Smooth muscle cell (in vitro differentiated cells): ENCODE measurements around the gene FRAS1. TPM values are rescaled to one million over a fixed set of nuclear protein-coding genes. Genes with fewer than 3 reads are reported as not detected.

Experiments used
- DNase-seq: peaks from one replicate; lab custom pipeline; 2025; ENCODE audit not compliant: unreplicated experiment; lab: John Stamatoyannopoulos, UW
- H2AFZ ChIP-seq: fragments of 200-600 bp; sonication (generic); 2 replicates; pipeline ENCODE4 v1.6.0; 2016; ENCODE audit warnings: antibody characterized with exemption, low read depth, mild to moderate bottlenecking
- H3F3A ChIP-seq: fragments of 200-600 bp; sonication (generic); 2 replicates; pipeline ENCODE4 v1.6.0; 2017; ENCODE audit warnings: antibody characterized with exemption, low read depth
- H3K27ac ChIP-seq: fragments of 200-600 bp; sonication (generic); 2 replicates; pipeline ENCODE4 v1.5.1; 2016; ENCODE audit warnings: low read depth, mild to moderate bottlenecking
- H3K27me3 ChIP-seq: fragments of 200-600 bp; sonication (generic); 2 replicates; pipeline ENCODE4 v1.6.1; 2016; ENCODE audit warnings: low read depth, mild to moderate bottlenecking
- H3K36me3 ChIP-seq: fragments of 200-600 bp; sonication (generic); 2 replicates; pipeline ENCODE4 v1.5.1; 2016; ENCODE audit warnings: low read depth
- H3K4me1 ChIP-seq: fragments of 200-600 bp; sonication (generic); 2 replicates; pipeline ENCODE4 v1.5.1; 2016; ENCODE audit warnings: low read depth
- H3K4me2 ChIP-seq: fragments of 200-600 bp; sonication (generic); 2 replicates; pipeline ENCODE4 v1.6.0; 2016; ENCODE audit warnings: mild to moderate bottlenecking
- H3K4me3 ChIP-seq: fragments of 200-600 bp; sonication (generic); 2 replicates; pipeline ENCODE4 v1.5.1; 2016; ENCODE audit warnings: mild to moderate bottlenecking
- H3K79me2 ChIP-seq: fragments of 200-600 bp; sonication (generic); 2 replicates; pipeline ENCODE4 v1.6.0; 2016; ENCODE audit warnings: low read depth, mild to moderate bottlenecking
- H3K9ac ChIP-seq: fragments of 200-600 bp; sonication (generic); 2 replicates; pipeline ENCODE4 v1.6.0; 2016; ENCODE audit warnings: low read depth
- H3K9me3 ChIP-seq: fragments of 200-600 bp; sonication (generic); replicated peaks from 2 replicates; pipeline ENCODE4 v1.5.1; 2016; ENCODE audit warnings: low read depth
- H4K20me1 ChIP-seq: fragments of 200-600 bp; sonication (generic); 2 replicates; pipeline ENCODE4 v1.6.0; 2016; ENCODE audit warnings: low read depth
- CTCF ChIP-seq: fragments of 200-600 bp; sonication (generic); IDR thresholded peaks from 2 replicates; pipeline ENCODE4 v1.5.1; 2017; ENCODE audit warnings: borderline replicate concordance, mild to moderate bottlenecking, antibody characterized with exemption; ENCODE audit not compliant: insufficient read depth, poor library complexity, severe bottlenecking
- WGBS: methylation state at CpG from one replicate; pipeline ENCODE4 v1.1.7; 2016; ENCODE audit warnings: low lambda C conversion rate; 5-methylcytosine and 5-hydroxymethylcytosine counted together
- polyA plus RNA-seq: library from polyadenylated mRNA; unstranded; fragments of >200 nt; fragmentation: Nextera tagmentation; extraction: Ambion mirVana; gene quantifications from 2 replicates; pipeline ENCODE4 v1.2.1, GENCODE V29; 2016
- total RNA-seq: library from RNA; depleted of rRNA; stranded (reverse); fragments of >200 nt; gene quantifications from 2 replicates; pipeline ENCODE4 v1.2.3, GENCODE V29; 2014

The FRAS1 gene
- total and polyA plus RNA-seq, 2 experiments from 2014 or later = 0.55 to 8.1 TPM

DNA sequence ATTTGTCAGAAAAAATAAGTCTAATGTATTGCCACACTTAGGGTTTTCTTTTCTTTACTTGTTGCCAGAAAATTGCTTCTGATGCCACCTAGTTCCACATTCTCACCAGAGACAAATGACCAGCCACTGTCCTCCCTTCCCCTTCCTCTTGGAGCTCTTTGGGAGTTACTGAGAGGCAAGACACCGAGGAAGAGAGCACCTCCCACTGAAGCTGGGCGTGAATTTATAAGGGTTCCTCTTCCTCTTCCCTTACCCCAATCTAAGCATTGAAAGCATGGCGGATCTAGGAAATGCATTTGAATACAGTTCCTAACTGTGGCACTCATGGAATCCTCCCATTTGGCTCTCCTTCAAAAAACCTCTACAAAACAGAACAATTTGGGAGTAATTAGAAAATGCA, 524.5 kb downstream of the FRAS1 start:
- H3K9ac ChIP-seq = no peak overlapping the region
- no peak for TF ChIP-seq CTCF
- no peak overlapping the region for H3K4me2 ChIP-seq
- H3K9me3 ChIP-seq = no peaks in the 10 kb centered on the region
- no peak overlapping the region for H3K27ac ChIP-seq
- H3K27me3 ChIP-seq = no peaks in the 10 kb centered on the region
- H3F3A ChIP-seq = no peaks in the 10 kb centered on the region
- H4K20me1 ChIP-seq = no peaks in the 10 kb centered on the region
- H3K4me3 ChIP-seq = no peak overlapping the region
- no peak for DNase-seq
- WGBS = 91% methylated on average over 3 of the region's 3 CpGs
- no peaks in the 10 kb centered on the region for H3K4me1 ChIP-seq
- no peaks in the 10 kb centered on the region for H3K36me3 ChIP-seq
- H3K79me2 ChIP-seq = no peaks in the 10 kb centered on the region
- H2AFZ ChIP-seq = no peak overlapping the region

DNA sequence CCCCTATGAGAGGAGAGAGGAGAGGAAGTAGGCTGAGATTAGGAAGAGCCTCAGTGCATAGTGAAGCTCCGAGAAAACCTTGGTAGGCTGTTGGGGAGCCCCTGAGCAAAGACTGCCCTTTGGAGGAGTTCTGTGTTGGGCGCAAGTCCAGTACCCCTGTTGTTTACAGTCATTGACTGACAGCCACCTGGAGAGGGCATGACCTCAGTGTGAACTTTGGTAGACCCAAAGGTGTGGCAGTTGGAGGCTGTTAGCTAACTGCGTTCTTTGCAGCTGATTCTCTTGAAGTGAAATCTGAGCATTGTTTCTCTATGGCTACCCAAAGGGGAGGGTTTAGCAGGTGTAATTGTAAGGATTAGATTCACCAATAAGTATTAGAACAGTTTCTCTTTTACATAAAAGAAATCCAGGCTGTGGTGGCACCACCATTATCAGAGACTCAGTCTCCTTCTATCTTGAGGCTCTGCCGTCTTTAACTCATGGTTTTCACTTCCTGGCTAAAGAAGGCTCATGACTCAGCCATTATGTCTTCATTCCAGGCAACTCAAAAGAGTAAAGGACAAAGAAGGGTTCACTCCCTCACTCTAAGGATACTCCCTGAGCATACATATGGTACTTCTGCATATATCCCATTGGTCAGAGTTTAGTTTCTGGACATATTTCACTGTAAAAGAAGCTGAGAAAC, 527.9 kb downstream of the FRAS1 start:
- no peak for TF ChIP-seq CTCF
- Histone ChIP-seq H3K4me1 (no peaks in the 10 kb centered on the region), H3K36me3 (no peaks in the 10 kb centered on the region), H3K9ac (no peak overlapping the region), H3K4me2 (no peak overlapping the region), H3F3A (no peaks in the 10 kb centered on the region), H3K4me3 (no peak overlapping the region), H3K27ac (no peak overlapping the region), H3K27me3 (no peaks in the 10 kb centered on the region), H3K9me3 (no peaks in the 10 kb centered on the region), H2AFZ (no peak overlapping the region), H4K20me1 (no peaks in the 10 kb centered on the region), H3K79me2 (no peaks in the 10 kb centered on the region)
- DNase-seq = no peak
- WGBS = 82% methylated on average over 4 of the region's 4 CpGs

DNA sequence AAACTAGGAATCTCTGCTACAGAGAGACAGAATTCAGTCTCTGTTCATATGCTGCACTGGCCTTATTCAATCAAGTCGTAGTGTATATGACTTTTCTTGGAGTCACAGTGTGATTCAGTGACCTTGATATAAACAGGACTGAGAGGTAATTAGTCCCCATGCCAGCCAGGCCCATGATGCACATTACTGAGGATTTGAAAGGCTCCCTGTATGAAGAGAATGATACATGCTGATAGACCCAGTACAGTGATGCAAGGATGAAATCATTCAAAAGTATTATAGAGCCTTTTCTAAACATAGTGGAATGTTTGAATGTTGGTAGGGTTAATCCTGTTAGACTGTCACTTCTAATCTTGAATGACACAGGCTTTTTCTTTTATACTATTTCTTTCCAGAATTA, 528.5 kb downstream of the FRAS1 start:
- no peak overlapping the region for H3K27ac ChIP-seq
- H3K4me3 ChIP-seq = no peak overlapping the region
- no peak overlapping the region for H3K4me2 ChIP-seq
- no peaks in the 10 kb centered on the region for H3K79me2 ChIP-seq
- H3K27me3 ChIP-seq = no peaks in the 10 kb centered on the region
- H3K9me3 ChIP-seq = no peaks in the 10 kb centered on the region
- TF ChIP-seq CTCF = no peak
- H2AFZ ChIP-seq = no peak overlapping the region
- H3F3A ChIP-seq = no peaks in the 10 kb centered on the region
- no peaks in the 10 kb centered on the region for H3K4me1 ChIP-seq
- DNase-seq = no peak
- no peaks in the 10 kb centered on the region for H4K20me1 ChIP-seq
- H3K36me3 ChIP-seq = no peaks in the 10 kb centered on the region
- no peak overlapping the region for H3K9ac ChIP-seq
- WGBS = 0% methylated on average over 1 of the region's 1 CpG
